GM15510 (cell line): ENCODE results near the gene LAMB2.

Source experiments
- POLR2A ChIP-seq: IDR thresholded peaks from 3 replicates; pipeline ENCODE4 v1.6.1; 2011; ENCODE audit warnings: borderline replicate concordance; ENCODE audit not compliant: insufficient read length; ENCODE audit errors: extremely low read depth

The LAMB2 gene

GRCh38 chr3:49135499-49135898 lies 2.6 kb upstream of the LAMB2 start:
- no peak for TF ChIP-seq POLR2A

- TF ChIP-seq POLR2A, result no peak
These were observed 1.8 kb upstream of the LAMB2 start for GRCh38 chr3:49134471-49135265.

- TF ChIP-seq POLR2A, result no peak
These were observed 539 bp upstream of the LAMB2 start for GRCh38 chr3:49133226-49133951.

DNA sequence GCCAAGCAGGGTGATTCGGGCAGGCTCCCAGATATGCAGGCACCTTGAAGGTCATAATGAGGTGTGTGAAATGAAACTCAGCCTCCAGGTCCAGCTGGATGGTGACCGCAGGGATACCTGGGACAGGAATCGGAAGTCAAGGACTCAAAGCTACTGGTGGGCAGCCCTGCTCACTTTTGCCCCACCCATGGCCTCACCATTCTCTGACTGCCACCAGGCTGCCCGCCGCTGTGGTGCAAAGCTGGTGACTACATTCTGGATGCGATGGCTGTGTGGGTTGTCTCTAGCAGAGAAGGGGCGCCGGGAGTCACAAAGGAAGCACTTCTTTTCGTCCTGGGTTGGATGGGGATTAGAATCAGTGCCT lies 795 bp downstream of the LAMB2 start:
- no peak for TF ChIP-seq POLR2A

DNA sequence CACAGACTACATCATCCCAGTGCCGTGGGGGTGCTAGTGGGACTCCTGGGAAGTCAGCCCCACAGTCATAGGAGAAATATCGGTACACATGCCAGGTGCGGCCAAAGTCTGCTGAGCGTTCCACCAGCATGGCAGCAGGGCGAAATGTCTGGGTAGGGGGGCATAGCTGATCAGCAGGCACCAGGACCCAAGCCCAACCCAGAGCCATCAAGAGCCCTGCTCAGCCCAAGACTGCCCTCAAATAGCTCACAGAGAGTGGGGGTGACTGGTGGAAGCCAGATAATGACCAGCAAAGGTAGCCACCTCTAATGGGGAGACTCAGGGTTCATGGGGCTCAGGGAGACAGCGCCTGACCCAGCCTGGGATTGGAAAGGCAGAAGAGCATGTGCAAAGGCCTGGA lies 1.3 kb downstream of the LAMB2 start:
- no peak for TF ChIP-seq POLR2A

DNA sequence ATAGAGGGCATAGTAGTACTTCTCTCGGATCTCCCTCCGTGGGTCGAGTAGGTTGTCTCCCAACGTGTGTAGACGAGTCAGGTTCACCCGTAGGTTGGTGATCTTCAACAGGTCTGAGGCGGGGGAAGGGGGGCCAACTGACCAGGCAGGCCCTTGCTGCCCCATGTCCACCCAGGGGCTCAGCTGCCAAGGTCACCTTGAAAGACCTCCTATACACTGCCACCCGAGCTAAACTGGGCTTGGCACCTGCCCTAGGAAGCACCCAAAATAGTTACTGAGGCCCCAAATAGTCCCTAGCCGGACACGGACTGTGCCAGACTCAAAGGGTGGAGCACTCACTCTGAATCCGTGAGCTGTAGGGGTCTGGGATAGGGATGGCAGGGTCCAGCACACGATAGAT lies 1.8 kb downstream of the LAMB2 start:
- no peak for TF ChIP-seq POLR2A

DNA sequence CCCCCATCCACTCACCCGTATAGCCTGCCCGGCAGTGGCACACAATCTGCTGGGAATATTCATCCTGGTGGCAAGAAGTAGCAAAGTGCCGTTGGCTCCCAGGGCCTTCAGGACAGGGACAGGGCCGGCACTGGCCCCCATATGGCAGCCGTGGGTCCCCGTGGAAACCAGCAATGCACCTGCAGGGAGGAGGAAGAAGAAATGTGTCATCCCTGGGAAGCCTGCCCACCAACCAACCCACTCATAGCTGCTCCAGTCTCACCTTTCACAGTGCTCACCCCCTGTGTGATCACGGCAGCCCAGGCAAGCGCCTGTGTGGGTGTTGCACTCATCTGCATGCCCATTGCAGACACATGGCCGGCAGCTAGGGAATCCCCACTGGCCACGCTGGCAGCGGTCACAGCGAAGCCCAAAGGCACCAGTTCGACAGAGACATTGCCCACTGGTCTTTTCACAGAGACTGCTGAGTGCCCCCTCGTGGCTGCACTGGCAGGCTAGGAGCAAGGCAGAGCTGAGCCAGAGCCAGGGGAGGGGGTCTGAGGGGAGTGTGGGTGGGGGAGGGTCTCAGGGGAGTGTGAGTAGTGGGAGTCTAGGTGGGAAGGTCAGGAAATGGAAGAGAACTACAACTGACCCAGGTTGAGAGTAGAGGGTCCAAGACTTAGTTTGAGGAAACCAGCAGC lies 7.7 kb downstream of the LAMB2 start:
- TF ChIP-seq POLR2A, result no peak

- no peak for TF ChIP-seq POLR2A
These were observed 8.6 kb downstream of the LAMB2 start for GRCh38 chr3:49124203-49124602.

GRCh38 chr3:49123687-49124086 lies 9.2 kb downstream of the LAMB2 start:
- no peak for TF ChIP-seq POLR2A

DNA sequence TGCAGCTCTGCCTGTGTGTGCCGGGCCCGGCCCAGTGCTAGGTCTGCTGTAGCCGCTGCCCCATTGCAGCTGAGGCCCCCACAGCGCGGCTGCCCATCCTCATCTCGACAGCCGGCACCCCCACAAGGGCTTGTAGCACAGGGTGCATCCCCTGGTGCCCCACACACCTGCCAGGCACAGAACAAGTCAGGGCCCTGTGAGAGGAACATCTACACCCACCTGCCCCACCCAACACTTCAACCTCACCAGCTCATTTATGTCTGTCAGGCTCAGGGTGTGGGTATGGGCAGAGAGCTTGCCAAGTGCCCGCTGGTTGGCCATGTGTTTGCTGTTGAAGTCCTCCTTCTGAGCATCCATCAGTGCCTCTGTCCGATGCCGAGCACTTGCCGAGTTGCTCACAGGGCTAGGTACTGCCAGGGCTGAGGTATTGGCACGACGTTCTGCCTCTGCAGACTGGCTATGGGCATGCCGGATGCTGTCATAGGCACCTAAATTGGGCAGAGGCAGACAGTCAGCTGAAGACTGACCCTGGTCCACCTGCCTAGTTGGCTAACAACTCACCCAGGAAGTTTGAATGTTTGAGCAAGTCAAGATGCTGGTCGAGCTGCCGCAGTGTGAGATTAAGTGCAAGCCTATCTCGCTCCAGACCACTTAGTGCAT lies 9.8 kb downstream of the LAMB2 start:
- no peak for TF ChIP-seq POLR2A

DNA sequence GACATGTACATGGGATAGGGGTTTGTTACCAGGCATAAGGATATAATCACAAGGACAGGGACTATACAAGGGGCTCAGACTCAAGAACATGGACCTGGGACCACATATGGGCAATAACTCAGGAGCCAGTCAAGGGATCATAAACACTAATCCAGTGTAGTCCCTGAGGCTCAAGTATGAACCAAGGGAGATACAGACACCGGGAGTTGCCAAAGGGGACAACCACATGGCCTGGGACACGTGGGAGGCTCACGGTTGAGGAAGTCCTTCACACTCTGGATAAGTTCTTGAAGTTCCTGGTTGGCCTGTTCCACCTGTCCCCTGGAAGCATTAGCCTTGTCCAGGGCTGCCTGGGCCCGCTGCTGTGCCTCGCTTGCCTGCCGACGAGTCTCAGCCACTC lies 10.4 kb downstream of the LAMB2 start:
- TF ChIP-seq POLR2A, result no peak

GRCh38 chr3:49122022-49122421 lies 10.8 kb downstream of the LAMB2 start:
- TF ChIP-seq POLR2A, result no peak

DNA sequence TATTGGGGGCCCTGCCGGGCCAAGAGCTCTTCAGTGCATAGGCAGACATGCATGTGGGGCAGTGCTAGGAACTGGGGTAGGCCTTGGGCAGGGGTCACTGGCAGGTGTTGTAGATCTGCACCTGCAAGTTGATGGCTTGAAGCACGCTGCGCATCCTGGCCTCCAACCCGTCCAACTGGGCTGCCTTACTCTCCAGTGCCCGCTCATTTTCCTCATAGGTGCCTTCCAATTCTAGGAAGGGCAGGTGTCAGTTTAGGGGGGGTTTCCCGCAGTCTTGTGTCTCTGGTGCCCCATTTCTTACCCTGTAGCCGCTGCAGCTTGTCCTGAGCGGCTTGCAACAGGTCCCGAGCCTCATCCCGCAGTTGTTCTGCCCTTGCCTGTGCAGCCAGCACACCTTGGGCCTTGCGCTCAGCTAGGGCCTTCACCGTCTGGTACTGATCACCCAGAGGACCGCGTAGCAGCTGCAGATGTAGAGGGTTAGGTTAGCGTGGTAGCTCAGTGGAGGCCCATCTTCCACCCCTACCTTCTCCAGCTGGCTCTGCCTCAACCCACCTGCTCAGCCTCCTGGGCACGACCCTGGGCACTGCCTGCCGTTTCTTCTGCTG lies 11.6 kb downstream of the LAMB2 start:
- TF ChIP-seq POLR2A, result no peak

GRCh38 chr3:49120438-49121131 lies 12.3 kb downstream of the LAMB2 start, which contains the start of gene USP19:
Gene USP19 (minus strand): TSS chr3:49120823. CDS start chr3:49119145, 1,678 bp downstream.
- TF ChIP-seq POLR2A, result peak; percentile 89
